ACHN (cell line): ENCODE results near the gene NUDT19.
"Not testable (repeated sequence)": the region's sequence is repeated elsewhere in the genome, so short reads cannot be mapped to it uniquely, and the experiment has no call there.

Experiments
- DNase-seq: peaks from one replicate; pipeline ENCODE4 v3.0.0-alpha.2; 2015
- in situ Hi-C: cut with HindIII; loops from 2 replicates; pipeline ENCODE4 v1.10.0; 2017; ENCODE audit warnings: low sequenced_read_pairs, low pct_ligation_motif_present, low pct_unique_long_range_greater_than_20kb

The NUDT19 gene

GRCh38 chr19:32696771-32697170 is 5.2 kb downstream of the NUDT19 start:
- in situ Hi-C loops, DNase-seq: not testable (repeated sequence)

GRCh38 chr19:32700129-32700528 is 8.5 kb downstream of the NUDT19 start:
- DNase-seq, in situ Hi-C loops: not testable (repeated sequence)

DNA sequence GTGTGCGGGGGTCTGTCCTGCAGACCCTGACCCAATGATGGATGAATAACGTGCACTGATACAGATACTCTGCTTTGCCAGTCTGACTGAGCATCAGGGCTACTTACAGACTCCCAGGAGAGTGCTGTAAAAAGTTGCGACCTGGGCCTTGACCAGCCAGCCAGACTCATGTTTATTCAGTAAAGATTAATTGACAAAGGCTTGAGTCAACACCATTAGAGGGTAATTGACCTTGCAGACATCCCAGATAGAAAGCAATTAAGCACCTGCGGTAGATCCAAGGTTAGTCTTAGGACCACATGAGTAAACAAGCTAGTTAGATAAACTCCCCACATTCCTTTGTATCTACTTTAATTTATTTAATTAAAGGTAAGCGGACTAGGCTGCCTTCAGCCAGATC is 10.4 kb downstream of the NUDT19 start:
- no peak for DNase-seq
- in situ Hi-C loops, result no loop called here

DNA sequence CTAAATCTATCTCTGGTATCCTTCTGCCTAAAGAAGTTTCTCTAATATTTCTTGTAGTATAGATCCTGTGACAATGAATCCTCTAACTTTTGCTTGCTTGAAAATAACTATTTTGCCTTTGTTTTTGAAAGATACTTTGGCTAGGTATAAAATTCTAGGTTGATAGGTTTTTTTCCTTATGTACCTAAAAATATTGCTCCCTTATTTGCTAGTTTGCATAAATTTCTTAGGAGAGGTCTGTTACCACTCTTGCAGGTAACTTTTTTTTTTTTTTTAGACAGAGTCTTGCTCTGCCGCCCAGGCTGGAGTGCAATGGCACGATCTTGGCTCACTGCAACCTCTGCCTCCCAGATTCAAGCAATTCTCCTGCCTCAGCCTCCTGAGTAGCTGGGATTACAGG is 12.4 kb downstream of the NUDT19 start:
- DNase-seq, in situ Hi-C loops: not testable (repeated sequence)

- in situ Hi-C loops, result no loop called here
- DNase-seq, result no peak
Observed at GRCh38 chr19:32708457-32708856, 16.8 kb downstream of the NUDT19 start.

GRCh38 chr19:32709032-32709431 is 17.4 kb downstream of the NUDT19 start:
- in situ Hi-C loops, result no loop called here

DNA sequence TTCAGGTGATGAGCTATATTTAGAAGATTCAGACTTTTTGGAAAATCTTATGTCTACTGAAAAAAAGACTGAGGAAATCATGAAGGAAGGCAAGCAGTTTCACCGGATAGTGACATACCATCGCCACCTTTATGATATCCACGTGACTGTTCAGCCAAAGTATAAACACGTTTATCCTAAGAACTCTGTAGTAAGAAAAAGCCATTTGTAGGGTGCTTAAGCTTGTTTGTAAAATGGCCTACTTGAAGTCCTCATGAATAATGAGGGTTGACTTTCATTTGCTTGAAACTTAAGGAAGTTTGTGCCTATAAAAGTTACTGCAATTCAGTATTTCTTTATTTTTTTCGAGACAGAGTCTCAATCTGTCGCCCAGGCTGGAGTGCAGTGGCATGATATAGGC is 20.1 kb downstream of the NUDT19 start:
- no peak for DNase-seq
- in situ Hi-C loops, result no loop called here

More at GRCh38 chr19:32709032-32709431, 17.4 kb downstream of the NUDT19 start:
- DNase-seq, result no peak

DNA sequence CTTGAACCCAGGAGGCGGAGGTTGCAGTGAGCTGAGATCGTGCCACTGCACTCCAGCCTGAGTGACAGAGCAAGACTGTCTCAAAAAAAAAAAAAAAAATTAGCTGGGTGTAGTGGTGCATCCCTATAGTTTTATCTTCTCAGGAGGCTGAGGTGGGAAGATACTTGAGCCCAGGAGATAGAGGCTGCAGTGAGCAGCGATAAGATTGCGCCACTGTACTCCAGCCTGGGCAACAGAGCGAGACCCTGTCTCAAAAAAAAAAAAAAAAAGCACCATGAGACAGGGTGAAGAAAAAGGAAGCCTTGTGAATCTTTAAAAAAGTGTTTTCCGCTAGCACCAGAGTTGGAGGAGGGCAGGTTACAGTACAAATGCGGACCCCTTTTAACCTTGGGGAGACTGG is 24.6 kb downstream of the NUDT19 start:
- DNase-seq, in situ Hi-C loops: not testable (repeated sequence)

GRCh38 chr19:32717496-32717895 is 25.9 kb downstream of the NUDT19 start:
- in situ Hi-C loops, result no loop called here
- DNase-seq, result no peak

DNA sequence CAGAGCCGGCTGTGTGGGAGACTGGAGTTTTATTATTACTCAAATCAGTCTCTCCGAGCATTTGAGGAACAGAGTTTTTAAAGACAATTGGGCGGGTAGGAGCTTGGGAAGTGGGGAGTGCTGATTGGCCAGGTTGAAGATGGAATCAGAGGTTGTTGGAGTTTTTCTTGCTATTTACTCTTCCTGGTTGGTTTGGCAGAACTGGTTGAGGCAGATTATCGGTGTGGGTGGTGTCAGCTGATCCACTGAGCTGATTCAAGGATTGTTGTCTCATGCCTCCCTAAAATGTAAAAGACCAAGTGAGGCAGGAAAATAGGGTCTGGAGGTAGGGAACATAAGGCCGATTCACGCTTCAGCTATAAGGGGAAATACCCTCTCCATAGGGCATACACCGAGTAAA is 26.7 kb downstream of the NUDT19 start:
- in situ Hi-C loops, result no loop called here
- no peak for DNase-seq

GRCh38 chr19:32719611-32720059 is 28.0 kb downstream of the NUDT19 start, which contains the start of gene TDRD12:
Gene TDRD12, plus strand, starts transcription at chr19:32719767. Its CDS starts 306 bp downstream, at chr19:32720073.
- DNase-seq, result no peak
- in situ Hi-C loops, result no loop called here

DNA sequence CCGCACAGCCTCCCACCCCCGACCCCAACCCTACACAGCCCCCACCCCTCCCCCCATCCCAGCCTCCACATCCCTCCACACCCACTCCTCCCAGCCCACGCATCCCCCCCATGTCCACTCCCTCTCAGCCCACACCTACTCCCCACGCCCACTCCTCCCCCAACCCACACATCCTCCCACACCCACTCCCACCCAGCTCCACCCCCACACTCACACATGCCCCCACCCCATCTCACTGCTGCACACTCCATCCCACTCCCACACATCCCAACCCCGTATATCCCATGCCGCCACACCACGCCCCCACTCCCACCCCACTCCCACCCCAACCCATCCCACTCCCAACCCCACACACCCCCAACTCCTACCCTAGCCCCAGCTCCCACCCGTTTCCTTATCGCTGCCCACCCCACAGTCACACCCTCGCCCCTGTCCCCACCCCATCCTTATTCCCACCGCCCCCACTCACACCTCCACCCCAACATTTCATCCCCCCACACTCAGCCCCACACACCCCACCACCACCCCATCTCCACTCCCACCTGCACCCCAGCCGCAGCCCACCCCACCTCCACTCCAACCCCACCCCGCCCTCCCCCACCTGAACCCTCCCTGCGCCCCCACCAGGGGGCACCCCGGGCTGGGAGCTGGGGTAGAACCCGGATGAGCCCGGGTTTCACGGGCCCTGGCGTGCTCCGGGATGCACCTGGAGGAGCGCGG is 28.8 kb downstream of the NUDT19 start:
- DNase-seq, result no peak
- in situ Hi-C loops, result no loop called here

DNA sequence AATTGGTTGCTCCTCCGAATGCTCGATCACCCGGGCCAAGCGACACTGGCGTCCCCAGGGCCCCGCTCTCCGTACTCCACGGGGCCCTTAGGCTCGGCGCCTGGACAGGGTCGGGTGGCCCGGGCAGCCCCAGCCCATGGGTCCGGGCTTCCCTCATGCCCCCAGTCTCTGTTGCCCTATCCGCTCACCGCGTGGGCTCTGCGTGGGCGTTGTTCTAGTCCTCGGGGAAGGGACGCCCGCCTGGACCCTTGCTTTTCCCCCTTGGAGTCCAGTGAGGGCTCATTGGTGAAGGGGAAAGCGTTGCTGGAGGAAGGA is 29.3 kb downstream of the NUDT19 start:
- in situ Hi-C loops, result no loop called here
- DNase-seq, result no peak

GRCh38 chr19:32735936-32736335 is 44.3 kb downstream of the NUDT19 start:
- no peak for DNase-seq
- in situ Hi-C loops, result no loop called here

DNA sequence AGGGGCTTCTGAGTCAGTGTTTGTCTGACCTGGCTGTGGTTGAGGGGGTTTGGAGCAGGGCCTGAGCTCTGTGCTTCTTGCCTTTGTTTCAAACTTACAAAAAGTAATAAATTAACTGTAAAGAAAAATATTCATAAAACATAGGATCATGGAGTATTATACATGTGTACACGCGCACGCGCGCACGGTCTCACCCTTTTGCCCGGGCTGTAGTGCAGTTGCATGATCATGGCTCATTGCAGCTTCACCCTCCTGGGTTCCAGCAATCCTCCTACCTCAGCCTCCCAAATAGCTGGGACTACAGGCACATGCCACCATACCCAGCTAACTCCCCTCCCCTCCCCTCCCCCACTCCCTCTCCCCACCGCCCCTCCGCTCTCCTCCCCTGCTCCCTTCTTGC is 51.4 kb downstream of the NUDT19 start:
- no peak for DNase-seq
- in situ Hi-C loops, result no loop called here

DNA sequence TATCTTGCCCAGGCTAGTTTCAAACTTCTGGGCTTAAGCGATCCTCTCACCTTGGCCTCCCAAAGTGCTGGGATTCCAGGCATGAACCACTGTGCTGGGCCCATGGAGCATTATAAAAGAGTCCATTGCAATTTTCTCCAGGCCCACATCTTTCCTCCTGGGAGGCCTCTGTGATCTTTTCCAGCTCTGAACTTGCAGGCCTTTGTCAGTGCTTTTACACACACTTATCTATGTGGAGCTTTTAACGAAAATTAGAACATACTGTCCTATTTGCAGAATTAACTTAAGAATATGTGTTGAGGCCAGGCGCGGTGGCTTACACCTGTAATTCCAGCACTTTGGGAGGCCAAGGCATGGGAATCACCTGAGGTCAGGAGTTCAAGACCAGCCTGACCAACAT is 51.8 kb downstream of the NUDT19 start:
- in situ Hi-C loops, result no loop called here

GRCh38 chr19:32744555-32745325 is 53.1 kb downstream of the NUDT19 start:
- in situ Hi-C loops, result no loop called here
- DNase-seq, result no peak

More for the DNA sequence above, 51.8 kb downstream of the NUDT19 start:
- no peak for DNase-seq

- in situ Hi-C loops, DNase-seq: not testable (repeated sequence)
Observed at GRCh38 chr19:32745594-32746251, 54.1 kb downstream of the NUDT19 start.

DNA sequence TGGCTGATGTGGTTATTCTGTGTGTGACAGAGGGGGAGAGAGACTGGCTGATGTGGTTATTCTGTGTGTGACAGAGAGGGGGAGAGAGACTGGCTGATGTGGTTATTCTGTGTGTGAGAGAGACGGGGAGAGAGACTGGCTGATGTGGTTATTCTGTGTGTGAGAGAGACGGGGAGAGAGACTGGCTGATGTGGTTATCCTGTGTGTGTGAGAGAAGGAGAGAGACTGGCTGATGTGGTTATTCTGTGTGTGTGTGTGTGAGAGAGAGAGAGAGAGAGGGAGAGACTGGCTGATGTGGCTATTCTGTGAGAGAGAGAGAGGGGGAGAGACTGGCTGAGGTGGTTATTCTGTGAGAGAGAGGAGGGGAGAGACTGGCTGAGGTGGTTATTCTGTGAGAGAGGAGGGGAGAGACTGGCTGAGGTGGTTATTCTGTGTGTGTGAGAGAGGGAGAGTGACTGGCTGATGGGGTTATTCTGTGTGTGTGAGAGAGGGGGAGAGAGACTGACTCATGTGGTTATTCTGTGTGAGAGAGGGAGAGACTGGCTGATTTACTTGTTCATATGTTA is 55.1 kb downstream of the NUDT19 start:
- DNase-seq, in situ Hi-C loops: not testable (repeated sequence)
